HL-60 (cell line): ENCODE measurements around the gene ATP12A.

Source experiments
- DNase-seq, 2 experiments: peaks; one replicate each; pipeline ENCODE4 v3.0.0-alpha.2; 2010 to 2020; ENCODE audit warnings: low read depth in 1 of 2, low spot score in 1 of 2
- H3K27ac ChIP-seq: fragments of 250-450 bp; sonication (Bioruptor Pico); replicated peaks from 2 replicates; pipeline ENCODE4 v1.5.1; 2020; ENCODE audit warnings: mild to moderate bottlenecking, moderate library complexity
- H3K27me3 ChIP-seq: fragments of 250-450 bp; sonication (Bioruptor Pico); 2 replicates; pipeline ENCODE4 v1.5.1; 2021; ENCODE audit warnings: mild to moderate bottlenecking, moderate library complexity; ENCODE audit not compliant: insufficient read depth, poor library complexity, severe bottlenecking
- H3K4me3 ChIP-seq: replicated peaks from 2 replicates; pipeline ENCODE4 v1.5.1; 2011; ENCODE audit warnings: mild to moderate bottlenecking, control low read depth, low read length; ENCODE audit not compliant: insufficient read depth
- CTCF ChIP-seq: IDR thresholded peaks from one replicate; pipeline ENCODE4 v1.5.1; 2011; ENCODE audit warnings: low read length, control low read depth, inconsistent platforms; ENCODE audit not compliant: insufficient read depth
- GABPA ChIP-seq: IDR thresholded peaks from 2 replicates; pipeline ENCODE4 v1.6.1; 2012; ENCODE audit warnings: low read depth
- POLR2AphosphoS5 ChIP-seq: IDR thresholded peaks from 2 replicates; pipeline ENCODE4 v1.6.1; 2012; ENCODE audit warnings: low read depth
- REST ChIP-seq: IDR thresholded peaks from 2 replicates; pipeline ENCODE4 v1.6.1; 2012; ENCODE audit warnings: low read depth; ENCODE audit not compliant: insufficient replicate concordance
- SPI1 ChIP-seq: IDR thresholded peaks from 2 replicates; pipeline ENCODE4 v1.6.1; 2012; ENCODE audit warnings: low read depth, mild to moderate bottlenecking, borderline replicate concordance

ATP12A gene

GRCh38 chr13:24685314-24685713 is 5.1 kb downstream of the ATP12A start:
- no peak for TF ChIP-seq SPI1
- TF ChIP-seq REST = no peak
- no peak for TF ChIP-seq GABPA
- TF ChIP-seq CTCF = no peak
- TF ChIP-seq POLR2AphosphoS5 = no peak
- no peak for DNase-seq
- Histone ChIP-seq H3K27me3 (peaks cover 31% of the 10 kb centered on the region), H3K27ac (no peak overlapping the region), H3K4me3 (no peak overlapping the region)

- Histone ChIP-seq H3K27me3 (peaks cover 24% of the 10 kb centered on the region), H3K4me3 (no peak overlapping the region), H3K27ac (no peak overlapping the region)
- no peak for TF ChIP-seq SPI1
- TF ChIP-seq GABPA = no peak
- no peak for TF ChIP-seq REST
- no peak for TF ChIP-seq POLR2AphosphoS5
- no peak for TF ChIP-seq CTCF
- DNase-seq = no peak
Measured at GRCh38 chr13:24687611-24688010, 7.4 kb downstream of the ATP12A start.

GRCh38 chr13:24688111-24688510 is 7.9 kb downstream of the ATP12A start:
- Histone ChIP-seq H3K27me3 (peaks cover 24% of the 10 kb centered on the region), H3K27ac (no peak overlapping the region), H3K4me3 (no peak overlapping the region)
- DNase-seq = no peak
- TF ChIP-seq SPI1 (no peak), REST (no peak), CTCF (no peak), POLR2AphosphoS5 (no peak), GABPA (no peak)
